PC-3 (cell line): ENCODE data around the gene MDFIC2. TPM values are rescaled to one million over a fixed set of nuclear protein-coding genes. Genes with fewer than 3 reads are reported as not detected.

Source experiments
- ATAC-seq: fragments of 200-7000 bp; cut with Tn5 transposase; 2 replicates; pipeline ENCODE4 v1.9.1; 2020; ENCODE audit warnings: mild to moderate bottlenecking, moderate library complexity
- BruUV-seq: library from RNA; stranded (reverse); fragments of 400-500 nt; replicated peaks from 2 replicates; lab custom pipeline; 2021; lab: Mats Ljungman, UMichigan
- CTCF ChIA-PET: fragments of 300-600 bp; sonication (Branson Sonifier 250); formaldehyde crosslinking; loops from one replicate; lab custom pipeline; 2022; ENCODE audit warnings: antibody characterized with exemption; lab: Charles Lee
- POLR2A ChIA-PET: fragments of 300-600 bp; sonication (Branson Sonifier 250); formaldehyde crosslinking; loops from one replicate; lab custom pipeline; 2022; ENCODE audit warnings: antibody characterized with exemption; ENCODE audit not compliant: unreplicated experiment; lab: Charles Lee
- DNase-seq: peaks from one replicate; pipeline ENCODE4 v3.0.0-alpha.2; 2015
- H2AFZ ChIP-seq: fragments of 300-600 bp; sonication (generic); 2 replicates; pipeline ENCODE4 v1.6.0; 2016; ENCODE audit warnings: antibody characterized with exemption, low read length
- H3F3A ChIP-seq: fragments of 300-600 bp; sonication (generic); one replicate; pipeline ENCODE4 v1.6.0; 2017; ENCODE audit warnings: antibody characterized with exemption, low read length, control low read depth, mild to moderate bottlenecking; ENCODE audit not compliant: unreplicated experiment
- H3K27ac ChIP-seq: fragments of 300-600 bp; sonication (generic); 2 replicates; pipeline ENCODE4 v1.5.1; 2016; ENCODE audit warnings: mild to moderate bottlenecking, low read length
- H3K27me3 ChIP-seq: fragments of 300-600 bp; sonication (generic); 2 replicates; pipeline ENCODE4 v1.6.1; 2016; ENCODE audit warnings: low read length, mixed read lengths
- H3K36me3 ChIP-seq: fragments of 300-600 bp; sonication (generic); 2 replicates; pipeline ENCODE4 v1.6.1; 2016; ENCODE audit warnings: low read depth, mixed run types, low read length, mixed read lengths
- H3K4me1 ChIP-seq: fragments of 300-600 bp; sonication (generic); 2 replicates; pipeline ENCODE4 v1.5.1; 2016; ENCODE audit warnings: low read length; ENCODE audit not compliant: insufficient read depth
- H3K4me2 ChIP-seq: fragments of 300-600 bp; sonication (generic); 2 replicates; pipeline ENCODE4 v1.6.0; 2016; ENCODE audit warnings: low read length
- H3K4me3 ChIP-seq: fragments of 300-600 bp; sonication (generic); 2 replicates; pipeline ENCODE4 v1.5.1; 2016; ENCODE audit warnings: mild to moderate bottlenecking, low read length, mixed read lengths
- H3K79me2 ChIP-seq: fragments of 300-600 bp; sonication (generic); 2 replicates; pipeline ENCODE4 v1.6.1; 2017; ENCODE audit warnings: low read length, mixed read lengths
- H3K9ac ChIP-seq: fragments of 300-600 bp; sonication (generic); 2 replicates; pipeline ENCODE4 v1.6.0; 2016; ENCODE audit warnings: mild to moderate bottlenecking, low read length
- H3K9me2 ChIP-seq: fragments of 300-600 bp; sonication (generic); replicated peaks from 2 replicates; pipeline ENCODE4 v1.6.1; 2016; ENCODE audit warnings: mixed run types, low read length, mixed read lengths
- H3K9me3 ChIP-seq: fragments of 300-600 bp; sonication (generic); 2 replicates; pipeline ENCODE4 v1.6.1; 2016; ENCODE audit warnings: low read length, mixed read lengths
- H4K20me1 ChIP-seq: fragments of 300-600 bp; sonication (generic); 2 replicates; pipeline ENCODE4 v1.6.1; 2016; ENCODE audit warnings: low read length, mixed read lengths
- CTCF ChIP-seq: fragments of 300-600 bp; sonication (generic); conservative IDR thresholded peaks from 2 replicates; pipeline ENCODE4 v1.5.1; 2017; ENCODE audit warnings: antibody characterized with exemption, low read depth, mild to moderate bottlenecking, low read length
- EZH2 ChIP-seq: fragments of 300-600 bp; sonication (generic); IDR thresholded peaks from one replicate; pipeline ENCODE4 v1.6.1; 2017; ENCODE audit warnings: antibody characterized with exemption, mild to moderate bottlenecking, low read length; ENCODE audit not compliant: unreplicated experiment
- EZH2phosphoT487 ChIP-seq: fragments of 300-600 bp; sonication (generic); IDR thresholded peaks from 2 replicates; pipeline ENCODE4 v1.6.1; 2018; ENCODE audit warnings: mild to moderate bottlenecking, antibody characterized with exemption, low read length, borderline replicate concordance
- intact Hi-C: fragments of 100-400 bp; cut with micrococcal nuclease; formaldehyde crosslinking; loops from 2 replicates; pipeline ENCODE4 v1.9.0; 2023
- total RNA-seq: library from RNA; depleted of rRNA; stranded (reverse); fragments of >200 nt; gene quantifications from 2 replicates; pipeline ENCODE4 v1.2.3, GENCODE V29; 2014

MDFIC2 gene
- total RNA-seq, 1 experiment from 2014 or later, result not detected

GRCh38 chr3:70233112-70233511, 79.3 kb downstream of the MDFIC2 start:
- H3K4me1 ChIP-seq, result no peaks in the 10 kb centered on the region
- H2AFZ ChIP-seq, result no peak overlapping the region
- no peak overlapping the region for H3K4me3 ChIP-seq
- H3K4me2 ChIP-seq, result no peak overlapping the region
- no peaks in the 10 kb centered on the region for H3K9me3 ChIP-seq
- POLR2A ChIA-PET, result no interaction called here
- no peaks in the 10 kb centered on the region for H3F3A ChIP-seq
- TF ChIP-seq CTCF (no peak), EZH2phosphoT487 (no peak), EZH2 (no peak)
- H3K27me3 ChIP-seq, result no peaks in the 10 kb centered on the region
- no peak overlapping the region for H3K27ac ChIP-seq
- H3K9ac ChIP-seq, result no peak overlapping the region
- no TSS peak for BruUV-seq
- CTCF ChIA-PET, result no interaction called here
- intact Hi-C loops, result no loop called here
- H3K36me3 ChIP-seq, result no peaks in the 10 kb centered on the region
- no peaks in the 10 kb centered on the region for H4K20me1 ChIP-seq
- H3K79me2 ChIP-seq, result no peaks in the 10 kb centered on the region
- ATAC-seq, result no peak
- DNase-seq, result no peak
- H3K9me2 ChIP-seq, result no peaks in the 10 kb centered on the region

GRCh38 chr3:70231266-70231701, 81.2 kb downstream of the MDFIC2 start:
- Histone ChIP-seq H3K4me2 (no peak overlapping the region), H3F3A (no peaks in the 10 kb centered on the region), H3K9me2 (no peaks in the 10 kb centered on the region), H3K79me2 (no peaks in the 10 kb centered on the region), H3K4me3 (no peak overlapping the region), H3K27me3 (no peaks in the 10 kb centered on the region), H3K9me3 (no peaks in the 10 kb centered on the region), H4K20me1 (no peaks in the 10 kb centered on the region), H3K27ac (no peak overlapping the region), H2AFZ (no peak overlapping the region), H3K9ac (no peak overlapping the region), H3K36me3 (no peaks in the 10 kb centered on the region), H3K4me1 (no peaks in the 10 kb centered on the region)
- ChIA-PET POLR2A (no interaction called here), CTCF (no interaction called here)
- DNase-seq (no peak), ATAC-seq (no peak)
- no TSS peak for BruUV-seq
- no peak for TF ChIP-seq EZH2phosphoT487
- no peak for TF ChIP-seq EZH2
- no peak for TF ChIP-seq CTCF
- intact Hi-C loops, result no loop called here

- H3K79me2 ChIP-seq, result no peaks in the 10 kb centered on the region
- H3K27me3 ChIP-seq, result no peaks in the 10 kb centered on the region
- intact Hi-C loops, result no loop called here
- ATAC-seq (no peak), DNase-seq (no peak)
- CTCF ChIA-PET, result no interaction called here
- no peaks in the 10 kb centered on the region for H3K9me3 ChIP-seq
- H3K4me2 ChIP-seq, result no peak overlapping the region
- POLR2A ChIA-PET, result no interaction called here
- no peaks in the 10 kb centered on the region for H3F3A ChIP-seq
- no peak overlapping the region for H3K27ac ChIP-seq
- H3K9me2 ChIP-seq, result no peaks in the 10 kb centered on the region
- TF ChIP-seq EZH2phosphoT487 (no peak), EZH2 (no peak), CTCF (no peak)
- no peak overlapping the region for H3K4me3 ChIP-seq
- H3K4me1 ChIP-seq, result no peaks in the 10 kb centered on the region
- no peaks in the 10 kb centered on the region for H4K20me1 ChIP-seq
- no peak overlapping the region for H2AFZ ChIP-seq
- H3K9ac ChIP-seq, result no peak overlapping the region
- H3K36me3 ChIP-seq, result no peaks in the 10 kb centered on the region
- BruUV-seq, result no TSS peak
These were observed 85.0 kb downstream of the MDFIC2 start for GRCh38 chr3:70227437-70227836.
